Neural cell (in vitro differentiated cells): Measurements from ENCODE around the gene ZNF324.

Source experiments
- CTCF ChIP-seq: fragments of 450-650 bp; IDR thresholded peaks from 2 replicates; pipeline ENCODE4 v1.5.1; 2014; ENCODE audit warnings: antibody characterized with exemption, mild to moderate bottlenecking, moderate library complexity; ENCODE audit not compliant: poor library complexity, severe bottlenecking
- EP300 ChIP-seq: fragments of 450-650 bp; conservative IDR thresholded peaks from 2 replicates; pipeline ENCODE4 v1.6.1; 2014; ENCODE audit warnings: antibody characterized with exemption, mild to moderate bottlenecking, moderate library complexity; ENCODE audit not compliant: poor library complexity, severe bottlenecking
- MXI1 ChIP-seq: fragments of 450-650 bp; conservative IDR thresholded peaks from 2 replicates; pipeline ENCODE4 v1.6.1; 2014; ENCODE audit warnings: antibody characterized with exemption, mild to moderate bottlenecking; ENCODE audit not compliant: poor library complexity, severe bottlenecking
- POLR2AphosphoS5 ChIP-seq: IDR thresholded peaks from 2 replicates; pipeline ENCODE4 v1.6.1; 2012
- RAD21 ChIP-seq: fragments of 450-650 bp; conservative IDR thresholded peaks from 2 replicates; pipeline ENCODE4 v1.6.1; 2014; ENCODE audit warnings: antibody characterized with exemption, mild to moderate bottlenecking, moderate library complexity
- REST ChIP-seq: IDR thresholded peaks from 2 replicates; pipeline ENCODE4 v1.6.1; 2012; ENCODE audit warnings: borderline replicate concordance
- TAF1 ChIP-seq: IDR thresholded peaks from 2 replicates; pipeline ENCODE4 v1.6.1; 2012; ENCODE audit warnings: low read depth

DNA sequence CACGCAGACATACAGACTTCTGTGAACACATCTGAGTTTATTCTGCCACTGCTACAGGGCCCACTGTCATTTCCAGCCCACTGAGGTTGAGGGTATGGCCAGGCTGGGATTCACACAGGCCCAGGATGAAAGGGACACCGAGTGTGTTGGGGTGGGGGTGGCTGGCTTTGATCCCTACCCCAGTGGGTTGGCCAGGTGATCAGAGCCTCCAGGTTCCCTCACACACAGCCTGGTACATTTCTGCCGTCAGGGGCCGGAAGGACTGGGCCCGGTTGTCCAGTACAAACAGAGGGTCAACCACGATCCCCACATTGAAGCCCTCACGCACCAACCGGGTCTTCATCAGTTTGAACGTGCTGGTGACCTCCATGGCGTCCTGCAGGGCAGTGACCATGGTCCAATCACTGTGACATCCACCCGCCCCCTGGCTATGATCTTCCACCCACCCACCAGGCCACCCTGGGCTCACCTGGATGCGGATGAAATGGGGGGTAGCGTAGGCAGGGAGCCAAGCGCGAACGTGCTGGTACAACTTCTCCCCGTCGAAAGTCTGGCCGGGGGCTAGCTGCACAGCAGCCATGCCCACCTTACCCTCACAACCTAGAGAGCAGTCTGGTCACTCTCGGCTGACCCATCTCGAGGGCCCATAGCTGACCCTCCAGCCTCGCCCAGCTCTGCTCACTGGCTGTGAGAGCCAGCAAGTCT lies 31.6 kb downstream of the ZNF324 start:
- no peak for TF ChIP-seq POLR2AphosphoS5
- no peak for TF ChIP-seq CTCF
- no peak for TF ChIP-seq TAF1
- TF ChIP-seq REST, result no peak
- TF ChIP-seq MXI1, result no peak
- TF ChIP-seq EP300, result no peak
- no peak for TF ChIP-seq RAD21
